Neural progenitor cell (in vitro differentiated cells): Measurements from ENCODE around the gene C9orf57. TPM values are rescaled to one million over a fixed set of nuclear protein-coding genes. Genes with fewer than 3 reads are reported as not detected.

Source experiments
- DNase-seq: peaks from one replicate; pipeline ENCODE4 v3.0.0-alpha.2; 2016; ENCODE audit warnings: low spot score
- H2AFZ ChIP-seq: fragments of 200-600 bp; sonication (generic); replicated peaks from 2 replicates; pipeline ENCODE4 v1.6.1; 2016; ENCODE audit warnings: antibody characterized with exemption
- H3F3A ChIP-seq: fragments of 200-600 bp; sonication (generic); 2 replicates; pipeline ENCODE4 v1.6.1; 2016; ENCODE audit warnings: antibody characterized with exemption, low read depth
- H3K27ac ChIP-seq: fragments of 200-600 bp; sonication (generic); 2 replicates; pipeline ENCODE4 v1.5.1; 2016; ENCODE audit warnings: mild to moderate bottlenecking
- H3K27me3 ChIP-seq: fragments of 200-600 bp; sonication (generic); 2 replicates; pipeline ENCODE4 v1.6.1; 2016; ENCODE audit warnings: mild to moderate bottlenecking, moderate library complexity
- H3K36me3 ChIP-seq: fragments of 200-600 bp; sonication (generic); 2 replicates; pipeline ENCODE4 v1.5.1; 2016
- H3K4me1 ChIP-seq: fragments of 200-600 bp; sonication (generic); 2 replicates; pipeline ENCODE4 v1.6.1; 2016; ENCODE audit warnings: mixed run types
- H3K4me2 ChIP-seq: fragments of 200-600 bp; sonication (generic); 2 replicates; pipeline ENCODE4 v1.6.1; 2016
- H3K4me3 ChIP-seq: fragments of 200-600 bp; sonication (generic); 2 replicates; pipeline ENCODE4 v1.5.1; 2016
- H3K79me2 ChIP-seq: fragments of 200-600 bp; sonication (generic); 2 replicates; pipeline ENCODE4 v1.6.1; 2016; ENCODE audit warnings: low read depth
- H3K9ac ChIP-seq: fragments of 200-600 bp; sonication (generic); 2 replicates; pipeline ENCODE4 v1.6.1; 2016
- H3K9me3 ChIP-seq: fragments of 200-600 bp; sonication (generic); 2 replicates; pipeline ENCODE4 v1.5.1; 2016; ENCODE audit warnings: low read depth
- H4K20me1 ChIP-seq: fragments of 200-600 bp; sonication (generic); 2 replicates; pipeline ENCODE4 v1.6.1; 2016; ENCODE audit warnings: low read depth
- H3K27ac Mint-ChIP-seq: 3 replicates; pipeline ENCODE4 v1.8.0; 2021; ENCODE audit warnings: mixed read lengths
- H3K27me3 Mint-ChIP-seq: 2 replicates; pipeline ENCODE4 v1.8.0; 2022; ENCODE audit warnings: low read depth, mild to moderate bottlenecking, inconsistent platforms, moderate library complexity, mixed read lengths; ENCODE audit not compliant: insufficient read depth
- H3K36me3 Mint-ChIP-seq: 3 replicates; pipeline ENCODE4 v1.8.0; 2021; ENCODE audit warnings: mixed read lengths
- H3K4me1 Mint-ChIP-seq: 3 replicates; pipeline ENCODE4 v1.8.0; 2021; ENCODE audit warnings: mixed read lengths
- H3K4me3 Mint-ChIP-seq: 3 replicates; pipeline ENCODE4 v1.8.0; 2021; ENCODE audit warnings: mild to moderate bottlenecking, moderate library complexity, mixed read lengths
- H3K9me3 Mint-ChIP-seq: 3 replicates; pipeline ENCODE4 v1.8.0; 2020; ENCODE audit warnings: mixed read lengths
- EZH2 ChIP-seq: fragments of 200-600 bp; sonication (generic); IDR thresholded peaks from 2 replicates; pipeline ENCODE4 v1.6.1; 2017; ENCODE audit warnings: antibody characterized with exemption, mild to moderate bottlenecking, moderate library complexity
- EZH2phosphoT487 ChIP-seq: fragments of 200-600 bp; sonication (generic); IDR thresholded peaks from 2 replicates; pipeline ENCODE4 v1.6.1; 2017; ENCODE audit warnings: antibody characterized with exemption
- total RNA-seq: library from RNA; depleted of rRNA; stranded (reverse); fragments of >200 nt; gene quantifications from 2 replicates; pipeline ENCODE4 v1.2.3, GENCODE V29; 2015; ENCODE audit warnings: low replicate concordance
- TF ChIP-seq, protein P1 (sequence below): fragments of 200-600 bp; sonication (generic); IDR thresholded peaks from 2 replicates; pipeline ENCODE4 v1.5.1; 2017; ENCODE audit warnings: antibody characterized with exemption, mild to moderate bottlenecking

The C9orf57 gene
- total RNA-seq, 1 donor from 2014 or later = not detected

DNA sequence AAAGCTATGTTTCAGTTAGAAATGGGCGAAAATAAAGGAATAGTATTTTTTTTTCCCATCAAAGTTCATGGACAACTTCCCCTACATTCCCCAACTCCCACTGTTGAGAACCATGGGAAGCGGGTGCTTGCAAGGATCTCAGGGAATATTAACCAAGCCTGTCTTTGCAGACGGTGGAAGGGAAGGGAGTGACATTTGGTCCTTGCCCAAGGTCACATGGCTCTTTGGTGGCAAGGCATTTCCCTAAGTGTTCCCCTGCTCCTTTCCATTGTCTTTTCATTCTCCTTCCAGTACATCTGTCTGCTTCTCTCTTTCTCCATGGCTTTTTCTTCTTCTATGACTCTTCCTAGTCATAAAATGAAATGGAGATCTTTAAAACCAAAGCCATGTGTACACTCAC, 19.0 kb downstream of the C9orf57 start:
- no peaks in the 10 kb centered on the region for H3K27me3 ChIP-seq
- no peaks in the 10 kb centered on the region for H3K4me1 ChIP-seq
- no peak for DNase-seq
- TF ChIP-seq EZH2 (no peak), EZH2phosphoT487 (no peak)
- TF ChIP-seq, protein P1, sequence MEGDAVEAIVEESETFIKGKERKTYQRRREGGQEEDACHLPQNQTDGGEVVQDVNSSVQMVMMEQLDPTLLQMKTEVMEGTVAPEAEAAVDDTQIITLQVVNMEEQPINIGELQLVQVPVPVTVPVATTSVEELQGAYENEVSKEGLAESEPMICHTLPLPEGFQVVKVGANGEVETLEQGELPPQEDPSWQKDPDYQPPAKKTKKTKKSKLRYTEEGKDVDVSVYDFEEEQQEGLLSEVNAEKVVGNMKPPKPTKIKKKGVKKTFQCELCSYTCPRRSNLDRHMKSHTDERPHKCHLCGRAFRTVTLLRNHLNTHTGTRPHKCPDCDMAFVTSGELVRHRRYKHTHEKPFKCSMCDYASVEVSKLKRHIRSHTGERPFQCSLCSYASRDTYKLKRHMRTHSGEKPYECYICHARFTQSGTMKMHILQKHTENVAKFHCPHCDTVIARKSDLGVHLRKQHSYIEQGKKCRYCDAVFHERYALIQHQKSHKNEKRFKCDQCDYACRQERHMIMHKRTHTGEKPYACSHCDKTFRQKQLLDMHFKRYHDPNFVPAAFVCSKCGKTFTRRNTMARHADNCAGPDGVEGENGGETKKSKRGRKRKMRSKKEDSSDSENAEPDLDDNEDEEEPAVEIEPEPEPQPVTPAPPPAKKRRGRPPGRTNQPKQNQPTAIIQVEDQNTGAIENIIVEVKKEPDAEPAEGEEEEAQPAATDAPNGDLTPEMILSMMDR = no peak
- H3K4me1 Mint-ChIP-seq = peaks cover 6% of the 10 kb centered on the region
- no peaks in the 10 kb centered on the region for H3F3A ChIP-seq
- H3K79me2 ChIP-seq = no peaks in the 10 kb centered on the region
- no peaks in the 10 kb centered on the region for H3K36me3 Mint-ChIP-seq
- H3K27ac ChIP-seq = no peak overlapping the region
- no peaks in the 10 kb centered on the region for H3K27me3 Mint-ChIP-seq
- H3K4me3 ChIP-seq = no peak overlapping the region
- no peak overlapping the region for H3K9ac ChIP-seq
- H2AFZ ChIP-seq = no peak overlapping the region
- H3K4me3 Mint-ChIP-seq = no peak overlapping the region
- no peaks in the 10 kb centered on the region for H4K20me1 ChIP-seq
- no peaks in the 10 kb centered on the region for H3K9me3 Mint-ChIP-seq
- no peaks in the 10 kb centered on the region for H3K9me3 ChIP-seq
- no peak overlapping the region for H3K4me2 ChIP-seq
- no peak overlapping the region for H3K27ac Mint-ChIP-seq
- no peaks in the 10 kb centered on the region for H3K36me3 ChIP-seq

DNA sequence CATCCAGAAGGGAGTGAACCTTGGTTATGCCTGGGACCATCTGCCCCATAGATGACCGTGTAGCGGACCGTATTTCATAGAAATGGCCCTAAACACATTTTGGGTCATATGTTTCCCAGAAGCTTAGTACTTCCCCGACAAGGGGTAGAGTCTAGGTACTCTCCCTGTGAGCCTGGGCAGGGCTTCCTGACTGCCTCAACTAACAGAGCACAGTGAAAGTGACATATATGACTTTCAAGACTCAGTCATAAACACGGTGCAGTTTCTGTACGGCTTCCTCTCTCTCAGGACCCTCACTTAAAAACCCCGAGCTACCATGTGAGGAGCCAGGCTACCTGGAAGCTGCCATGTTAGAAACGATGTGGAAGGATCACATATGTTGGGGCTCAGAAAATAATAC, 20.9 kb downstream of the C9orf57 start:
- H4K20me1 ChIP-seq = no peaks in the 10 kb centered on the region
- H2AFZ ChIP-seq = no peak overlapping the region
- no peaks in the 10 kb centered on the region for H3K36me3 ChIP-seq
- no peak overlapping the region for H3K4me3 ChIP-seq
- H3F3A ChIP-seq = no peaks in the 10 kb centered on the region
- no peaks in the 10 kb centered on the region for H3K36me3 Mint-ChIP-seq
- no peaks in the 10 kb centered on the region for H3K27me3 ChIP-seq
- no peak overlapping the region for H3K4me2 ChIP-seq
- H3K27ac ChIP-seq = no peak overlapping the region
- H3K79me2 ChIP-seq = no peaks in the 10 kb centered on the region
- DNase-seq = no peak
- peaks cover 6% of the 10 kb centered on the region for H3K4me1 Mint-ChIP-seq
- no peaks in the 10 kb centered on the region for H3K4me1 ChIP-seq
- H3K27ac Mint-ChIP-seq = no peak overlapping the region
- H3K4me3 Mint-ChIP-seq = no peak overlapping the region
- H3K9ac ChIP-seq = no peak overlapping the region
- TF ChIP-seq EZH2phosphoT487 (no peak), EZH2 (no peak)
- TF ChIP-seq, protein P1 = no peak
- no peaks in the 10 kb centered on the region for H3K9me3 ChIP-seq
- no peaks in the 10 kb centered on the region for H3K9me3 Mint-ChIP-seq
- no peaks in the 10 kb centered on the region for H3K27me3 Mint-ChIP-seq

DNA sequence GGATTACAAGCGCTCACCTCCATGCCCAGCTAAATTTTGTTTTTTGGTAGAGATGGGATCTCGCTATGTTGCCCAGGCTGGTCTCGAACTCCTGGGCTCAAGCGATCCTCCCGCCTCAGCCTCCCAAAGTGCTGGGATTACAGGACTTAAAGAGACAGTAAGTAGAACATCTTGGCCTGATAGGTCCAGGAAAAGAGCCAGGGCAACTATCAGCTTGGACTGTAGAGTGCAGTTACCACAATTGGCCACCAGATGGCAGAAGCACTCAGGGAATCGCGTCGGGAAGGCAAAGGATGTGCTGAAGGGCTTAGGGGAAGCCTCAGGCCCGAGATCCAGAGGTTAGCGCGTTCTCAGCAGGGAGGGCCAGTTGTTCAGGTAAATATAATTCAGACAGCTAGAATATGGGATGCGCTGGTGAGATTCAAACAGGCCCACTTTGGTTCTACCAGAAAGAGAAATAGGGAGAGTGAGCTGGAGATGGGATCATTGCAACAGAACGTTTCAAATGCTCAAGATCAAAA, 21.5 kb downstream of the C9orf57 start:
- Histone ChIP-seq H3K4me2 (no peak overlapping the region), H3K27me3 (no peaks in the 10 kb centered on the region), H3K79me2 (no peaks in the 10 kb centered on the region), H2AFZ (peak overlapping the region; percentile 85), H3F3A (no peaks in the 10 kb centered on the region), H3K27ac (no peak overlapping the region), H3K9ac (no peak overlapping the region), H3K9me3 (no peaks in the 10 kb centered on the region), H3K4me3 (no peak overlapping the region), H3K4me1 (no peaks in the 10 kb centered on the region), H3K36me3 (no peaks in the 10 kb centered on the region), H4K20me1 (no peaks in the 10 kb centered on the region)
- Mint-ChIP-seq H3K4me3 (no peak overlapping the region), H3K27ac (no peak overlapping the region), H3K36me3 (no peaks in the 10 kb centered on the region), H3K4me1 (peaks cover 6% of the 10 kb centered on the region), H3K9me3 (no peaks in the 10 kb centered on the region), H3K27me3 (no peaks in the 10 kb centered on the region)
- TF ChIP-seq EZH2phosphoT487 = no peak
- TF ChIP-seq, protein P1 = peak; percentile 93
- peak; percentile 86 for DNase-seq
